ENCODE measurements around the gene MYH13. TPM values are rescaled to one million over a fixed set of nuclear protein-coding genes. Genes with fewer than 3 reads are reported as not detected.

The MYH13 gene
- total RNA-seq, 1 experiment from 2014 or later = not detected

GRCh38 chr17:10294180-10294579 is 78.6 kb downstream of the MYH13 start:
- H4K20me1 ChIP-seq (ENCODE audit: control insufficient read depth, insufficient read depth, insufficient read length) = no peaks in the 10 kb centered on the region
- H3K4me1 ChIP-seq (ENCODE audit: insufficient read depth, low read length) = no peaks in the 10 kb centered on the region; the same call in 1 of the 2 replicates
- TF ChIP-seq CTCF (conservative IDR thresholded peaks at IDR 0.05) = no peak
- H3K27me3 ChIP-seq (ENCODE audit: insufficient read depth, low read length) = no peaks in the 10 kb centered on the region
- H2AFZ ChIP-seq (ENCODE audit: low read length) = no peak overlapping the region
- no peaks in the 10 kb centered on the region for H3K79me1 ChIP-seq (ENCODE audit: insufficient read depth, low read depth, low read length, poor library complexity, severe bottlenecking)
- Mint-ChIP-seq H3K27ac (no peak overlapping the region), H3K9me3 (no peaks in the 10 kb centered on the region), H3K4me3 (no peak overlapping the region), H3K27me3 (ENCODE audit: low read depth) (no peaks in the 10 kb centered on the region; the same call in 1 of the 2 replicates), H3K36me3 (ENCODE audit: insufficient read depth in 1 of 3, low read depth in 3 of 3) (no peaks in the 10 kb centered on the region), H3K4me1 (peaks cover 9 to 14% of the 10 kb centered on the region in 2 experiments)
- no peak overlapping the region for H3T11ph ChIP-seq (ENCODE audit: low read length)
- H2AK5ac ChIP-seq (ENCODE audit: insufficient read length, low read length) = no peak overlapping the region
- H2BK12ac ChIP-seq (ENCODE audit: insufficient read length, low read depth, low read length) = no peak overlapping the region
- H2BK120ac ChIP-seq (ENCODE audit: low read depth, low read length, poor library complexity, severe bottlenecking) = no peak overlapping the region
- H4K5ac ChIP-seq (ENCODE audit: insufficient read length, low read depth, low read length) = no peak overlapping the region
- no peak overlapping the region for H3K9ac ChIP-seq (ENCODE audit: extremely low read depth, insufficient read length, low read length)
- no peak for DNase-seq
- H3K18ac ChIP-seq (ENCODE audit: insufficient read length, low read depth, low read length) = no peak overlapping the region
- H2BK15ac ChIP-seq (ENCODE audit: low read depth, low read length) = no peak overlapping the region
- no peaks in the 10 kb centered on the region for H3K23me2 ChIP-seq (ENCODE audit: insufficient read length, low read depth, low read length, poor library complexity, severe bottlenecking)
- no peak overlapping the region for H3K56ac ChIP-seq (ENCODE audit: insufficient read length, low read depth, low read length)
- H3K79me2 ChIP-seq (ENCODE audit: insufficient read depth, low read length) = no peaks in the 10 kb centered on the region; the same call in 1 of the 2 replicates
- no peak overlapping the region for H3K4ac ChIP-seq (ENCODE audit: low read depth, low read length)
- no peak overlapping the region for H3K14ac ChIP-seq (ENCODE audit: insufficient read depth, low read length)
- H3K9me3 ChIP-seq (ENCODE audit: control insufficient read depth, low read depth, low read length) = no peaks in the 10 kb centered on the region
- H2BK20ac ChIP-seq (ENCODE audit: low read depth, low read length, poor library complexity, severe bottlenecking) = no peak overlapping the region
- H4K8ac ChIP-seq (replicated peaks; ENCODE audit: insufficient read length, low read depth, low read length) = no peak overlapping the region
- H3K23ac ChIP-seq (ENCODE audit: insufficient read length, low read depth, low read length) = no peak overlapping the region
- H3K27ac ChIP-seq (ENCODE audit: insufficient read length, low read depth, low read length) = no peak overlapping the region
- H2BK5ac ChIP-seq (ENCODE audit: insufficient read length, low read length) = no peak overlapping the region
- H4K91ac ChIP-seq (ENCODE audit: insufficient read length, low read depth, low read length) = no peak overlapping the region
- H3K4me2 ChIP-seq (ENCODE audit: insufficient read depth, insufficient read length, low read length) = no peak overlapping the region
